Stimulated activated CD8-positive, alpha-beta memory T cell treated with anti-CD3 and anti-CD28 coated beads, Interleukin-4, amount 100 ng/mL, for 48 hours (primary cell): ENCODE results near the gene SHPK.
"Not testable (repeated sequence)": the region's sequence is repeated elsewhere in the genome, so short reads cannot be mapped to it uniquely, and the experiment has no call there.

Experiments
- DNase-seq: peaks from one replicate; pipeline ENCODE4 v3.0.0-alpha.2; 2020

SHPK gene

GRCh38 chr17:3585826-3586225 lies 50.2 kb downstream of the SHPK start:
- DNase-seq = no peak

GRCh38 chr17:3583456-3583855 lies 52.6 kb downstream of the SHPK start:
- DNase-seq = no peak

- DNase-seq = no peak
These were observed 53.1 kb downstream of the SHPK start for GRCh38 chr17:3582915-3583314.

- not testable (repeated sequence) for DNase-seq
These were observed 57.4 kb downstream of the SHPK start for GRCh38 chr17:3578667-3579066.

- no peak for DNase-seq
These were observed 59.1 kb downstream of the SHPK start for GRCh38 chr17:3576970-3577369.

GRCh38 chr17:3575511-3575910 lies 60.5 kb downstream of the SHPK start:
- DNase-seq = no peak

- DNase-seq = no peak
These were observed 61.8 kb downstream of the SHPK start for GRCh38 chr17:3574231-3574630.

GRCh38 chr17:3573246-3574100 lies 62.6 kb downstream of the SHPK start:
- DNase-seq = no peak

GRCh38 chr17:3572231-3572630 lies 63.8 kb downstream of the SHPK start:
- DNase-seq = no peak

GRCh38 chr17:3571043-3571900 lies 64.8 kb downstream of the SHPK start:
- no peak for DNase-seq

GRCh38 chr17:3569534-3570137 lies 66.4 kb downstream of the SHPK start:
- DNase-seq = no peak

- DNase-seq = no peak
These were observed 69.5 kb downstream of the SHPK start for GRCh38 chr17:3566551-3566950.

- DNase-seq = no peak
These were observed 70.9 kb downstream of the SHPK start for GRCh38 chr17:3565143-3565542.

- not testable (repeated sequence) for DNase-seq
These were observed 71.8 kb downstream of the SHPK start for GRCh38 chr17:3564241-3564640.

- no peak for DNase-seq
These were observed 76.8 kb downstream of the SHPK start for GRCh38 chr17:3559270-3559645.

GRCh38 chr17:3558603-3559269 lies 77.3 kb downstream of the SHPK start:
- peak; percentile 65 for DNase-seq
